ENCODE measurements around the gene CTDSP1.

CTDSP1 gene, protein sequence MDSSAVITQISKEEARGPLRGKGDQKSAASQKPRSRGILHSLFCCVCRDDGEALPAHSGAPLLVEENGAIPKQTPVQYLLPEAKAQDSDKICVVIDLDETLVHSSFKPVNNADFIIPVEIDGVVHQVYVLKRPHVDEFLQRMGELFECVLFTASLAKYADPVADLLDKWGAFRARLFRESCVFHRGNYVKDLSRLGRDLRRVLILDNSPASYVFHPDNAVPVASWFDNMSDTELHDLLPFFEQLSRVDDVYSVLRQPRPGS

DNA sequence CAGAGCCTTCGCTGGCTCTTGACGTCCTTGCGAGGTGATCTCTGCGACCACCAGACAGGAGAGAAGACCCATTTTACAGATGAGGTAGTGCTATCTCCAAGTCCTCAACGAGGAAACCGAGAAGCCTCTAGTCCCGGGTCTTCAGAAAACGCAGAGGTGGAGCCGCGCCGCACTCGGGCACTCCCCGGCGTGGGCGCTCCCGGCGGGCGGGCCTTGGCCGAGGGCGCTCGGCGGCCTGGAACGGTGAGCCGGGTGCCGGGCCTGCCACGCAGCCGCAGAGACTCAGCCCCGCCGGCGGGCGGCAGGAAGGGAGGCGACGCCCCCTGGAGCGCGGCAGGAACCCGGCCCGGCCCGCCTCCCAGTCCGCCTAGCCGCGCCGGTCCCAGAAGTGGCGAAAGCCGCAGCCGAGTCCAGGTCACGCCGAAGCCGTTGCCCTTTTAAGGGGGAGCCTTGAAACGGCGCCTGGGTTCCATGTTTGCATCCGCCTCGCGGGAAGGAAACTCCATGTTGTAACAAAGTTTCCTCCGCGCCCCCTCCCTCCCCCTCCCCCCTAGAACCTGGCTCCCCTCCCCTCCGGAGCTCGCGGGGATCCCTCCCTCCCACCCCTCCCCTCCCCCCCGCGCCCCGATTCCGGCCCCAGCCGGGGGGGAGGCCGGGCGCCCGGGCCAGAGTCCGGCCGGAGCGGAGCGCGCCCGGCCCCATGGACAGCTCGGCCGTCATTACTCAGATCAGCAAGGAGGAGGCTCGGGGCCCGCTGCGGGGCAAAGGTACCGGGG is at the start of gene CTDSP1:
Gene CTDSP1, plus strand, starts transcription at position 478 of the 776 bp plus-strand sequence. Its CDS starts 223 bp downstream, at position 701.
- H3K4me3 Mint-ChIP-seq = peak within 1 kb of the TSS; percentile 99
- H3K27ac Mint-ChIP-seq = peak within 1 kb of the TSS; percentile 96
- peaks cover 73% of the 10 kb centered on the region for H3K4me1 Mint-ChIP-seq (ENCODE audit: low read depth)
- H3K27me3 Mint-ChIP-seq = no peaks in the 10 kb centered on the region
- no peaks in the 10 kb centered on the region for H3K9me3 Mint-ChIP-seq
- H3K36me3 Mint-ChIP-seq (ENCODE audit: low read depth) = peaks cover 72% of the 10 kb centered on the region
- intact Hi-C loops (cut with micrococcal nuclease) = loop anchor here (1.0 kb wide), 1 partner anchor 129 kb away; the partner anchor contains the start of genes AAMP and PNKD

DNA sequence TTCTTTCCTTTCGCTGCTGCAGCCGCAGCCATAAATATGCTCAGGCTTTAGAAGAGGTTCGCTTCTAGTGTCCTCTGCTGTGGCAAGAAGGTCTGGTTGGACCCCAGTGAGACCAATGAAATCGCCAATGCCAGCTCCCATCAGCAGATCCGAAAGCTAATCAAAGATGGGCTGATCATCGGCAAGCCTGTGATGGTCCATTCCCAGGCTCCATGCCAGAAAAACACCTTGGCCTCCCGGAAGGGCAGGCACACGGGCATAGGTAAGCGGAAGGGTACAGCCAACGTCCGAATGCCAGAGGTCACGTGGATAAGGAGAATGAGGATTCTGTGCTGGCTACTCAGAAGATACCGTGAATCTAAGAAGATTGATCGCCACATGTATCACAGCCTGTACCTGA is 45.6 kb upstream of the CTDSP1 start:
- Mint-ChIP-seq H3K4me3 (no peak overlapping the region), H3K36me3 (ENCODE audit: low read depth) (peaks cover 8% of the 10 kb centered on the region), H3K27ac (no peak overlapping the region), H3K9me3 (peaks cover 27% of the 10 kb centered on the region), H3K4me1 (ENCODE audit: low read depth) (peaks cover 30% of the 10 kb centered on the region), H3K27me3 (no peaks in the 10 kb centered on the region)
- intact Hi-C loops (cut with micrococcal nuclease) = no loop called here

DNA sequence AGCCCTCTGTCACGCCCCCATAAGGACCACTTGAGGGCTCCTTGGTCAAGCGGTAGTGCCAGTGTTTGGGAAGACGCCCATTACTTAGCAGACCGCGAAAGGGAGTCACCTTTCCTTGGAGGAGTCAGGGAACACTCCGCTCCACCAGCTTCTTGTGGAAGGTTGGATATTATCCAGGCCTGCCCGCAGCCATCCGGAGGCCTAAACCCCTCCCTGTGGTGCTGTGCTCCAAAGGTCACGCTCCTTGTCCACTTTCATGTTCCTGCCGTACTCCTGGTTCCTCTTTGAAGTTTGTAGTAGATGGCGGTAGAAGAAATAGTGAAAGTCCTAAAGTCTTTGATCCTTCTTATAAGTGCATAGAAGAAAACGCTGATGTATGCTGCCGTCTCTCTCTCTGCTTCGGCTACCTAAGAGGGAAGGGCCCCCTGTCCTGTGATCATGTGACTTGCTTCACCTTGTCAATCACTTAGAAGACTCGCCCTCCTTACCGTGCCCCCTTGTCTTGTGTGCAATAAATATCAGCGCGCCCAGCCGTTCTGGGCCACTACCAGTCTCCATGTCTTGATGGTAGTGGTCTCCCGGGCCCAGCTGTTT is 44.7 kb upstream of the CTDSP1 start:
- Mint-ChIP-seq H3K4me3 (no peak overlapping the region), H3K27me3 (no peaks in the 10 kb centered on the region), H3K9me3 (peaks cover 19% of the 10 kb centered on the region), H3K36me3 (ENCODE audit: low read depth) (peaks cover 8% of the 10 kb centered on the region), H3K27ac (no peak overlapping the region), H3K4me1 (ENCODE audit: low read depth) (peaks cover 31% of the 10 kb centered on the region)
- intact Hi-C loops (cut with micrococcal nuclease) = loop anchor here (5.0 kb wide), 1 partner anchor 33 kb away; no protein-coding TSS in a partner anchor

DNA sequence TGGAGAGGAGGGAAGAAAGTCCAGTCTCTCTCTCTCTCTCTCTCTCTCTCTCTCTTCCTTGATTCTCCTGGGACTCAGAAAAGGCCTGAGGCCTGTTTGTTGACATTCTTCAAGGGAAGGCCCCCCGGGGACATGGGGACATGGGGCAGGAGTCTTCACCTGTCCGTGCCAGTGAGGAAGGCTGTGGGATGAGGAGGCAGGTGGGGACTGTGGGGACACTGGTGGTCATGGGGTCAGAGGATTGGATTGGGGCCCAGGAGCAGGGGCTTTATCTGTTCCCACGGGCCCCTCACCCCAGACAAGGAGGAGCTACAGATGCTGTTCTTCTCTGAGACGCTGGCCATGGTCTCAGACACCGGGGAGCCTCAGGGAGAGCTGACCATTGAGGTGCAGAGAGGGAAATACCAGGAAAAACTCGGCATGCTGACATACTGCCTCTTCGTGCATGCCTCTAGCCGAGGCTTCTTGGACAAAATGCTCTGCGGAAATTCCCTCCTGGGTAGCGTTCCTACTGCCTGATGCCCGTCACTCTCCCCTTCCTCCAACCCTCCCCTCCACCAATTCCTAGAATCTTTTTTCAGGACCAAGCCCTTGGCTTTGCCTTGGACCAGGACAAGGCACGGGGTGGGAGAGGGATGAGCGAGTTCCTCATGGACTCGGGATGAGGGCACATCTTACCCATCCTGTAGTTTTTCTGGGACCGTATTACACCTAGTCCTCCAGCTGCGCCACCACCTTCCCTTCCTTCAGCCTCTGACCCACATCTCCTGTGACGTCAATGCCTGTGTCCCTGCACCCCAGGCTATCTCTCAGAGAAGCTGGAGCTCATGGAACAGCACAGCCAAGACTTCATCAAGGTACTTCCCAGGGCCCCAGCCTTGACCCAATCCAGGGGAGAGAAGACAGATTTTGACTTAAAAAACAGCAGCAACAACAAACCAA is 42.2 kb upstream of the CTDSP1 start:
- Mint-ChIP-seq H3K9me3 (peaks cover under 1% of the 10 kb centered on the region), H3K4me3 (no peak overlapping the region), H3K4me1 (ENCODE audit: low read depth) (peaks cover 56% of the 10 kb centered on the region), H3K27ac (peak overlapping the region; percentile 78), H3K36me3 (ENCODE audit: low read depth) (no peaks in the 10 kb centered on the region), H3K27me3 (no peaks in the 10 kb centered on the region)
- intact Hi-C loops (cut with micrococcal nuclease) = loop anchor here (5.0 kb wide), 1 partner anchor 35 kb away; no protein-coding TSS in a partner anchor

DNA sequence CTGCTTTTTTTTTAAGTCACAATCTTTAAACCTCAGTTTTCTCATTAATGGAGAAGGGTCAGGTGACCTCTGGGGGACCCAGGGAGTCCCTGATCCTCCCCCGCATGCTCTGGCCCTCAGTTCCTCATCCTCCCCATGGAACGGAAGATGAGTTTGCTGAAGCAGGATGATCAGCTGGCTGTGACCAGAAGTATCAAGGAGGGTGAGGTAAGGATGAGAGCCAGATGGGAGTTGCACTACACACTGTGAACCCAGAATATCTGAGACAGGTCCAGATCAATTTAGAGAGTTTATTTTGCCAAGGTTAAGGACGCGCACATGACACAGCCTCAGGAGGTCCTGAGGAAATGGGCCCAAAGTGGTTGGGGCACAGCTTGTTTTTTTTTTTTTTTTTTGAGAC is 39.2 kb upstream of the CTDSP1 start:
- H3K27me3 Mint-ChIP-seq = no peaks in the 10 kb centered on the region
- no peaks in the 10 kb centered on the region for H3K9me3 Mint-ChIP-seq
- peak overlapping the region; percentile 78 for H3K27ac Mint-ChIP-seq
- intact Hi-C loops (cut with micrococcal nuclease) = loop anchor here (2.0 kb wide), 1 partner anchor 34 kb away; no protein-coding TSS in a partner anchor
- H3K4me1 Mint-ChIP-seq (ENCODE audit: low read depth) = peaks cover 74% of the 10 kb centered on the region
- no peaks in the 10 kb centered on the region for H3K36me3 Mint-ChIP-seq (ENCODE audit: low read depth)
- peak overlapping the region; percentile 49 for H3K4me3 Mint-ChIP-seq

DNA sequence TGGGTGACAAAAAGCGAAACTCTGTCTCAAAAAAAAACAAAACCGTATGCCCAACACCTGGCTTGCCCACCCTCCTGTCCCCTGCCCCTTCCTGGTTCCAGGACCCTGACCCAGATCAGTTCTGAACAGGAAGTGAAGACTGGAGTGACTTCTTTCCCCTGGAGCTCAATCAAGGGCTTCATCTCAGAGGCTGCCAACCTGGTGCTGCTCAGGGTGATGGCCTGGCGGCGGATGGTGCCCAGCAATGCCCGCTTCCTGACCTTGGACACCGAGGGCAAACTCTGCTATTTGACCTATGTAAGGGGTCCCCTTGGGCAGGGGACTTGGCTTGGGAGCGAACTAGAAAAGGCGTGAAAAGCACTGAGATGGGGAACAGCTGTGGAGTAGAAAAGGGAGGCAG is 37.1 kb upstream of the CTDSP1 start:
- intact Hi-C loops (cut with micrococcal nuclease) = no loop called here
- Mint-ChIP-seq H3K4me1 (ENCODE audit: low read depth) (peaks cover 75% of the 10 kb centered on the region), H3K4me3 (peak overlapping the region; percentile 5), H3K27ac (peak overlapping the region; percentile 78), H3K9me3 (no peaks in the 10 kb centered on the region), H3K27me3 (no peaks in the 10 kb centered on the region), H3K36me3 (ENCODE audit: low read depth) (no peaks in the 10 kb centered on the region)

DNA sequence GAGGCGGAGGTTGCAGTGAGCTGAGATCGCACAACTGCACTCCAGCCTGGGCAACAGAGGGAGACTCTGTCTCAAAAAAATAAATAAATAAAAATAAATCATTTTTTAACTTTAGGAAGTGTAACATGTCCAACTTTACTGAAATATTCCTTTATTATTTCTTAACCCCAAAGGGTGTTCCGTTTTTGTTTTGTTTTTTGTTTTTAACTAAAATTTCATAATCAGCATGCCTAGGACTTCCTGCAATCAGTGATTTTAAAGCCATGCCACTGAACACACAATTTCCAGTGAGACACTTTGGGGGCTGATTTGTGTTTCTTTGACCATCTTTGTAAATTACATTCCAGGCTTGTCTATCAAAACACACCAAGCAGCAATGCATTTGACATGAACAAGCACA is 35.9 kb upstream of the CTDSP1 start:
- Mint-ChIP-seq H3K4me3 (no peak overlapping the region), H3K27me3 (no peaks in the 10 kb centered on the region), H3K4me1 (ENCODE audit: low read depth) (peaks cover 74% of the 10 kb centered on the region), H3K9me3 (no peaks in the 10 kb centered on the region), H3K36me3 (ENCODE audit: low read depth) (no peaks in the 10 kb centered on the region), H3K27ac (peak overlapping the region; percentile 78)
- intact Hi-C loops (cut with micrococcal nuclease) = no loop called here

DNA sequence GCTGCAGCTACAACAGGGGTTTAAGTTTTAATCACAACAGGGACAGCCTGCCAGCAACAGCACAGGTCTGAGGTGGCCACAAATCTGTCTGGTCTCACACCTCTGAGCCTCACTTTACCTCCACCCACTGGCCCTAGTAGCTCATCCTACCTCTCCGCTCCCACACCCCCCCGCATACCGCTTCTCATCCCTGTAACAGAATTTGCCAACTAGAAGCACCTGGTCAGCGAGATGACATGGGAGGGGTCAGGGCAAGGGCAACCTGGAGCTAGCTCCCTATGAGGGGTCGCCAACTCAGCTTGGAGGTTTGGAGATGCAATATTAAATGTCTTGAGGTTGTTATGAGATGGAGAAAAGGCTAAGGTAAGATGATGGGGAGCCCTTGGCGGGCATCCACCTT is 35.5 kb upstream of the CTDSP1 start:
- H3K9me3 Mint-ChIP-seq = no peaks in the 10 kb centered on the region
- peak overlapping the region; percentile 78 for H3K27ac Mint-ChIP-seq
- intact Hi-C loops (cut with micrococcal nuclease) = no loop called here
- H3K4me3 Mint-ChIP-seq = no peak overlapping the region
- peaks cover 76% of the 10 kb centered on the region for H3K4me1 Mint-ChIP-seq (ENCODE audit: low read depth)
- H3K36me3 Mint-ChIP-seq (ENCODE audit: low read depth) = no peaks in the 10 kb centered on the region
- no peaks in the 10 kb centered on the region for H3K27me3 Mint-ChIP-seq

DNA sequence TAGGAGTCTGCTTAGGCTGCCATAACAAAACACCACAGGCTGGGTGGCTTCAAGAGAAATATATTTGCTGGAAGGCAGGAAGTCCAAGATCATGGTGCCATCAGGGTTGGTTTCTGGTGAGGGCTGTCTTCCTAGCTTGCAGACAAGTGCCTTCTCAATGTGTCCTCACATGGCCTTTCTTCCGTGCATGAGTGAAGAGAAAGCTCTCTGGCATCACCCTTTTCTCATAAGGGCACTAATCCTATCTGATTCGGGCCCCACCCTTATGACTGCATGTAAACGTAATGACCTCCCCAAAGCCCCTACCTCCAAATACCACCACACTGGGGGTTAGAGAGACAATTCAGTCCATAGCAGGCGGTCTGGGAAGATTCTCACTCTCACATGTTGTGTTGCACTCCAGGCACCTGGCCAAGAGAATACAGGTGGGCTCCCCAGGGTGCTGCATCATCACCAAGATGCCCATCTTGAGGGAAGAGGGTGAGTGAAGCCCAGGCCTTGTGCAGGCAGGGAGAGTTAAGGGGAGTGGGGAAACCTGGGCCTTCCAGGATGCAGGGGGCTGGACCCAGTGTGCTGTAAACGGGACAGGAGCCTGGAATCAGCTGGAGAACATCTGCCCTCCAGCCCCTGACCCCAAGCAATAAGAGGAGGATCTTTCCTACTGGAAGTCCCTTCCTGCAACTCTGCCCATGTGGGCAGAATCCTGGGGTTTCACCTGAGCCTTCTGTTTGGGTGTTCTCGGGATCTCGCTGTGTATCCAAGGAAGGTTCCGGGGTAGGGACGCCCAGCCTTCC is 32.9 kb upstream of the CTDSP1 start:
- peak overlapping the region; percentile 80 for H3K4me3 Mint-ChIP-seq
- peaks cover 79% of the 10 kb centered on the region for H3K4me1 Mint-ChIP-seq (ENCODE audit: low read depth)
- no peaks in the 10 kb centered on the region for H3K36me3 Mint-ChIP-seq (ENCODE audit: low read depth)
- H3K27me3 Mint-ChIP-seq = no peaks in the 10 kb centered on the region
- intact Hi-C loops (cut with micrococcal nuclease) = loop anchor here (5.0 kb wide), 1 partner anchor 75 kb away; the partner anchor contains the start of gene TMBIM1
- peak overlapping the region; percentile 98 for H3K27ac Mint-ChIP-seq
- no peaks in the 10 kb centered on the region for H3K9me3 Mint-ChIP-seq

DNA sequence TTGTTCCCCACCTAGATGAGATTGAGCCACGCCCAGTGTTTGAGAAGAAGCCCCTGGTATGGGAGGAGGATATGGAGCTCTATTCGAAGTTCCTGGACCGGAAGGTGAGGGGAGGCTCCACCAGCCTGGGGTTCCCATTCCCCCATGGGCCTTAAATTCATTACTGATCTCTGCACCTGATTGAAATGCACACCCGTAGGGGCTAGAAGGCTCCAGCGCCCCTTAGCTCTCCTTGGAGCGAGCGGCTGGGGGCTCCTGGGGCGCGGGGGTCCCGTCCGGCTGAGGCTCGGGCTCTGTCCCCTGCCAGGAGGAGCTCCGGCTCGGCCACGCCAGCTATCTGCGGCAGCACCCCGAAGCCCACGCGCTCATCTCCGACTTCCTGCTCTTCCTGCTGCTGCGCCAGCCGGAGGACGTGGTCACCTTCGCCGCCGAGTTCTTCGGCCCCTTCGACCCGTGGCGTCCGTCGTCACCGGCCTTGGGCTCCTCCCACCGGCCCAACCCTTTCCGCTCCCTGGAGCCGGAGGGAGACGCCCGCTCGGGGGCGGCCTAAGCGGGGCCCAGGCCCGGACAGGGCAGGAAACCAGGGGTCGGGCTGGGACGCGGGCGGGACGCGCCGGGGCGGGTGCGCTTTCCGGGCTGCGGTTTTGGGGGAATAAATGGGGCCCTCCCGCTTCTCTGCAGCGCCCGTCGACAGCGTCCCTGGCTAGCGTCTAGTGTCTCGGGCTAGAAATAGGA is 32.1 kb upstream of the CTDSP1 start:
- Mint-ChIP-seq H3K9me3 (no peaks in the 10 kb centered on the region), H3K4me3 (peak overlapping the region; percentile 80), H3K4me1 (ENCODE audit: low read depth) (peaks cover 80% of the 10 kb centered on the region), H3K36me3 (ENCODE audit: low read depth) (no peaks in the 10 kb centered on the region), H3K27me3 (no peaks in the 10 kb centered on the region), H3K27ac (peak overlapping the region; percentile 98)
- intact Hi-C loops (cut with micrococcal nuclease) = loop anchor here (5.0 kb wide), 1 partner anchor 75 kb away; the partner anchor contains the start of gene TMBIM1

DNA sequence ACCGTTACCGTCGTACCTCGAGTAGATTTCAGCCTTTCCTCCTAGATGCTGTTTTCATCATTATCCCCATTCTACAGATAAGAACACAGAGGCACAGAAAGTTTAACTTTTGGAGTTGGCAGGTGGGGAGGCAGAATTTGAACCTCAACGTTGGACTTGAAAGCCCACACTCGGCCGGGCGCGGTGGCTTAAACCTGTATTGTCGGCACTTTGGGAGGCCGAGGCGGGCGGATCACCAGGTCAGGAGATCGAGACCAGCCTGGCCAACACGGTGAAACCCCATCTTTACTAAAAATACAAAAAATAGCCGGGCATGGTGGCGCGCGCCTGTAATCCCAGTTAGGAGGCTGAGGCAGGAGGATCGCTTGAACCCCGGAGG is 31.5 kb upstream of the CTDSP1 start:
- Mint-ChIP-seq H3K4me3 (peak overlapping the region; percentile 80), H3K36me3 (ENCODE audit: low read depth) (no peaks in the 10 kb centered on the region), H3K27ac (peak overlapping the region; percentile 98), H3K4me1 (ENCODE audit: low read depth) (peaks cover 79% of the 10 kb centered on the region), H3K27me3 (no peaks in the 10 kb centered on the region), H3K9me3 (no peaks in the 10 kb centered on the region)
- intact Hi-C loops (cut with micrococcal nuclease) = loop anchor here (5.0 kb wide), 1 partner anchor 76 kb away; the partner anchor contains the start of gene TMBIM1

DNA sequence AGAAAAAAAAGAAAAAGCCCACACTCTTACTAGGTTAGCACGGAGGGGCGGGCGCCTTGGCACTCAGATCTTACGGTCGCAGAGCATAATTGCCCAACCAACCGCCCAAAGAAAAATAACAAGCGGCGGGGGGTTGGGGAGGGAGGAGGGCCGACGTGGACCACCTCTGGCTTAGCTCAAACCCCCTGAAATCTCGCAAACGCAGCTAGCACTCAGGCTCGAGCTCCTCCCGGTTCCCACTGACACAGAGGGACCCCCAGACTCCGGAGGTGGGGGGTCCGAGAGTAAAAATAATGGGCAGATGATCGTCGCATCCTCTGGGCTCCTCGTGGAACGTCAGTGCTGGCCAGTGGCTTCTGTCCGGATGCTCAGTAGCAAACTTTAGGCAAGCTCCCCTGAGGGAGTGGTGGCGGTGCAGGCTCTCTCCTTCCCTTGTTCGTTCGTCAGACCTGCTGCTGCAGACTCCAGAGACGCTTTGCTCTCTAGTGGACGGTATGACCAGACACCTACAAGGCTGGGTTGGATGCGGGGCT is 31.0 kb upstream of the CTDSP1 start:
- Mint-ChIP-seq H3K4me3 (peak overlapping the region; percentile 80), H3K36me3 (ENCODE audit: low read depth) (no peaks in the 10 kb centered on the region), H3K27ac (peak overlapping the region; percentile 98), H3K27me3 (no peaks in the 10 kb centered on the region), H3K4me1 (ENCODE audit: low read depth) (peaks cover 74% of the 10 kb centered on the region), H3K9me3 (no peaks in the 10 kb centered on the region)
- intact Hi-C loops (cut with micrococcal nuclease) = loop anchor here (5.0 kb wide), 1 partner anchor 76 kb away; the partner anchor contains the start of gene TMBIM1

Data from dendritic cell treated with granulocyte-macrophage colony-stimulating factor and Interleukin-4, amounts not matched to agents 40 ng/mL and 50 ng/mL, for 4 days (primary cell).